GM23248 (cell line): Measurements from ENCODE around the gene GSTM2. TPM values are rescaled to one million over a fixed set of nuclear protein-coding genes. Genes with fewer than 3 reads are reported as not detected.

ENCODE experiments used
- DNase-seq: peaks from one replicate; pipeline ENCODE4 v3.0.0-alpha.2; 2015
- H2AFZ ChIP-seq: fragments of 200-600 bp; sonication (generic); 2 replicates; pipeline ENCODE4 v1.6.1; 2016; ENCODE audit warnings: antibody characterized with exemption
- H3F3A ChIP-seq: fragments of 200-600 bp; sonication (generic); 2 replicates; pipeline ENCODE4 v1.6.1; 2016; ENCODE audit warnings: mild to moderate bottlenecking, antibody characterized with exemption, mixed run types; ENCODE audit not compliant: insufficient read depth
- H3K27ac ChIP-seq: fragments of 200-600 bp; sonication (generic); 2 replicates; pipeline ENCODE4 v1.5.1; 2016; ENCODE audit warnings: mild to moderate bottlenecking
- H3K27me3 ChIP-seq: fragments of 200-600 bp; sonication (generic); replicated peaks from 2 replicates; pipeline ENCODE4 v1.6.1; 2016; ENCODE audit warnings: mild to moderate bottlenecking; ENCODE audit not compliant: insufficient read depth
- H3K36me3 ChIP-seq: fragments of 200-600 bp; sonication (generic); 2 replicates; pipeline ENCODE4 v1.6.1; 2016; ENCODE audit warnings: low read depth, mild to moderate bottlenecking
- H3K4me1 ChIP-seq: fragments of 200-600 bp; sonication (generic); 2 replicates; pipeline ENCODE4 v1.6.1; 2016; ENCODE audit warnings: mild to moderate bottlenecking; ENCODE audit not compliant: insufficient read depth
- H3K4me2 ChIP-seq: fragments of 200-600 bp; sonication (generic); one replicate; pipeline ENCODE4 v1.6.1; 2016; ENCODE audit warnings: mild to moderate bottlenecking; ENCODE audit not compliant: unreplicated experiment
- H3K4me3 ChIP-seq: fragments of 200-600 bp; sonication (generic); 2 replicates; pipeline ENCODE4 v1.5.1; 2016; ENCODE audit warnings: mild to moderate bottlenecking
- H3K79me2 ChIP-seq: fragments of 200-600 bp; sonication (generic); 2 replicates; pipeline ENCODE4 v1.6.1; 2016; ENCODE audit warnings: mild to moderate bottlenecking; ENCODE audit not compliant: insufficient read depth
- H3K9ac ChIP-seq: fragments of 200-600 bp; sonication (generic); 2 replicates; pipeline ENCODE4 v1.6.1; 2016; ENCODE audit warnings: mild to moderate bottlenecking
- H3K9me2 ChIP-seq: fragments of 200-600 bp; sonication (generic); 2 replicates; pipeline ENCODE4 v1.6.1; 2016; ENCODE audit warnings: mixed run types, mild to moderate bottlenecking, moderate library complexity; ENCODE audit not compliant: insufficient read depth
- H3K9me3 ChIP-seq: fragments of 200-600 bp; sonication (generic); one replicate; pipeline ENCODE4 v1.6.1; 2017; ENCODE audit warnings: low read depth
- H4K20me1 ChIP-seq: fragments of 200-600 bp; sonication (generic); 2 replicates; pipeline ENCODE4 v1.6.0; 2016; ENCODE audit not compliant: insufficient read depth
- EZH2 ChIP-seq: fragments of 200-600 bp; sonication (generic); IDR thresholded peaks from 2 replicates; pipeline ENCODE4 v1.6.1; 2018; ENCODE audit warnings: antibody characterized with exemption, mild to moderate bottlenecking; ENCODE audit not compliant: insufficient read depth, poor library complexity, severe bottlenecking
- EZH2phosphoT487 ChIP-seq: fragments of 200-600 bp; sonication (generic); IDR thresholded peaks from 2 replicates; pipeline ENCODE4 v1.6.1; 2018; ENCODE audit warnings: antibody characterized with exemption, moderate library complexity, mild to moderate bottlenecking, low read depth; ENCODE audit not compliant: insufficient read depth
- WGBS, 2 experiments: methylation state at CpG; one replicate each; pipeline ENCODE4 v1.1.6; 2015 to 2017; ENCODE audit warnings: low lambda C conversion rate in 2 of 2, low coverage in 1 of 2; ENCODE audit errors: missing lambda C conversion rate in 2 of 2; 5-methylcytosine and 5-hydroxymethylcytosine counted together
- in situ Hi-C: fragments of 300-500 bp; cut with MboI; formaldehyde crosslinking; loops from 2 replicates; pipeline ENCODE4 v1.15.0; 2020
- polyA plus RNA-seq: library from polyadenylated mRNA; unstranded; fragments of >200 nt; fragmentation: Nextera tagmentation; extraction: Ambion mirVana; gene quantifications from 2 replicates; pipeline ENCODE4 v1.2.1, GENCODE V29; 2016
- total RNA-seq: library from RNA; depleted of rRNA; stranded (reverse); fragments of >200 nt; shearing (Covaris generic); gene quantifications from 2 replicates; pipeline ENCODE4 v1.2.3, GENCODE V29; 2014

Gene GSTM2
- total and polyA plus RNA-seq, 2 experiments from 2014 or later: 19.7 to 41.2 TPM

- Histone ChIP-seq H3K4me2 (no peak overlapping the region), H3K9me3 (no peaks in the 10 kb centered on the region), H2AFZ (no peak overlapping the region), H4K20me1 (no peaks in the 10 kb centered on the region), H3K4me1 (peaks cover 16% of the 10 kb centered on the region), H3K4me3 (no peak overlapping the region), H3K27me3 (no peaks in the 10 kb centered on the region), H3F3A (peaks cover 19% of the 10 kb centered on the region), H3K27ac (no peak overlapping the region), H3K9ac (no peak overlapping the region), H3K36me3 (no peaks in the 10 kb centered on the region), H3K79me2 (no peaks in the 10 kb centered on the region), H3K9me2 (no peaks in the 10 kb centered on the region)
- TF ChIP-seq EZH2 (no peak), EZH2phosphoT487 (no peak)
- WGBS, 2 experiments: 49 to 62% methylated on average over 3 of the region's 3 CpGs
- in situ Hi-C loops: no loop called here
- no peak for DNase-seq
These were observed 48.3 kb downstream of the GSTM2 start for GRCh38 chr1:109716121-109716520.

DNA sequence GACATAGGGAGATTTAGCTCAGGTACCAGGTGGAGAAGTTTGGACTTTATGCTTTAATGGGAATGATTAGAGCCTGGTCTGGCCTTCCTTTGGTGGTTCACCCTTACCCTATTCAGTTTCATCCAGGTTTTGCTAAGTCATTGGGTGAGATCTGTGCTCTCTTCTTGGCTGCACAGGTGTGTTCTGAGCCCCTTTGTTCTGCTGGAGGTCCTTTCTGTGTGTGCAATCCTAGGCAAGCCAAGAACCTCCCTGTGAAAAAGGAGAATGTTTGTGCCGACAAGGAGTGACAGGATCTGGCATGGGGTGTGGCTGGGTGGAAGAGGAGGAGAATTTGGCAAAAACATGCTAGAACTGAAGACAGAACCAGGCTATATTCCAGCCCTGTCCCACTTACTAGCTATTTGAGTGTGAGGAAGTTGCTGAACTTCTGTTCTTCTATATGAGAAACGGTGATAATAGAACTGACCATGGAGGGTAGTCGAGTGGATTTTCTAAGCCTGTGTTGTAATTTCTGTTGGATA is 48.8 kb downstream of the GSTM2 start:
- Histone ChIP-seq H3K4me2 (no peak overlapping the region), H3K4me3 (no peak overlapping the region), H3K4me1 (peaks cover 16% of the 10 kb centered on the region), H3K9me3 (no peaks in the 10 kb centered on the region), H3F3A (peaks cover 19% of the 10 kb centered on the region), H3K9ac (no peak overlapping the region), H3K36me3 (no peaks in the 10 kb centered on the region), H3K79me2 (no peaks in the 10 kb centered on the region), H3K9me2 (no peaks in the 10 kb centered on the region), H2AFZ (no peak overlapping the region), H3K27ac (no peak overlapping the region), H3K27me3 (no peaks in the 10 kb centered on the region), H4K20me1 (no peaks in the 10 kb centered on the region)
- WGBS, 2 experiments: 20 to 25% methylated on average over 3 of the region's 3 CpGs
- in situ Hi-C loops: no loop called here
- no peak for DNase-seq
- TF ChIP-seq EZH2 (no peak), EZH2phosphoT487 (no peak)

DNA sequence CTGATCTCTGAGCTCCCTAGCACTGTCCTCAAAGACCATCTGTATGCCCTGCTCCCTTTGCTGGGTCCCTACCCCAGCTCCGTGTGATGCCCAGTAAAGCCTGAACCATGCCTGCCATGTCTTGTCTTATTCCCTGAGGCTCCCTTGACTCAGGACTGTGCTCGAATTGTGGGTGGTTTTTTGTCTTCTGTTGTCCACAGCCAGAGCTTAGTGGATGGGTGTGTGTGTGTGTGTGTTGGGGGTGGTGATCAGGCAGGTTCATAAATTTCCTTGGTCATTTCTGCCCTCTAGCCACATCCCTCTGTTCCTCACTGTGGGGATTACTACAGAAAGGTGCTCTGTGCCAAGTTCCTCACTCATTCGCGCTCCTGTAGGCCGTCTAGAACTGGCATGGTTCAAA is 49.9 kb downstream of the GSTM2 start:
- Histone ChIP-seq H3K36me3 (no peaks in the 10 kb centered on the region), H3K4me2 (no peak overlapping the region), H3K9me3 (no peaks in the 10 kb centered on the region), H3K27me3 (no peaks in the 10 kb centered on the region), H3K4me1 (peaks cover 16% of the 10 kb centered on the region), H3K9ac (no peak overlapping the region), H3F3A (peaks cover 19% of the 10 kb centered on the region), H2AFZ (no peak overlapping the region), H4K20me1 (no peaks in the 10 kb centered on the region), H3K9me2 (no peaks in the 10 kb centered on the region), H3K27ac (no peak overlapping the region), H3K4me3 (no peak overlapping the region), H3K79me2 (no peaks in the 10 kb centered on the region)
- DNase-seq: no peak
- WGBS, 2 experiments: 95 to 96% methylated on average over 5 of the region's 5 CpGs
- in situ Hi-C loops: no loop called here
- TF ChIP-seq EZH2phosphoT487 (no peak), EZH2 (no peak)

- Histone ChIP-seq H2AFZ (no peak overlapping the region), H3F3A (peaks cover 19% of the 10 kb centered on the region), H3K9me3 (no peaks in the 10 kb centered on the region), H3K27me3 (no peaks in the 10 kb centered on the region), H3K36me3 (no peaks in the 10 kb centered on the region), H3K4me1 (peaks cover 21% of the 10 kb centered on the region), H3K79me2 (no peaks in the 10 kb centered on the region), H4K20me1 (no peaks in the 10 kb centered on the region), H3K4me3 (no peak overlapping the region), H3K27ac (peak overlapping the region; percentile 70), H3K9ac (peak overlapping the region; percentile 31; the same call in 1 of the 2 replicates), H3K4me2 (peak overlapping the region; percentile 55), H3K9me2 (no peaks in the 10 kb centered on the region)
- 87 to 88% methylated on average over 2 of the region's 2 CpGs for WGBS, 2 experiments
- in situ Hi-C loops: no loop called here
- TF ChIP-seq EZH2 (no peak), EZH2phosphoT487 (no peak)
- DNase-seq: peak; percentile 25
These were observed 50.6 kb downstream of the GSTM2 start for GRCh38 chr1:109718495-109718894.
